ENCODE data around the gene KAZN. TPM values are rescaled to one million over a fixed set of nuclear protein-coding genes. Genes with fewer than 3 reads are reported as not detected.

The KAZN gene
- total RNA-seq, 1 experiment from 2014 or later = 15.6 TPM

DNA sequence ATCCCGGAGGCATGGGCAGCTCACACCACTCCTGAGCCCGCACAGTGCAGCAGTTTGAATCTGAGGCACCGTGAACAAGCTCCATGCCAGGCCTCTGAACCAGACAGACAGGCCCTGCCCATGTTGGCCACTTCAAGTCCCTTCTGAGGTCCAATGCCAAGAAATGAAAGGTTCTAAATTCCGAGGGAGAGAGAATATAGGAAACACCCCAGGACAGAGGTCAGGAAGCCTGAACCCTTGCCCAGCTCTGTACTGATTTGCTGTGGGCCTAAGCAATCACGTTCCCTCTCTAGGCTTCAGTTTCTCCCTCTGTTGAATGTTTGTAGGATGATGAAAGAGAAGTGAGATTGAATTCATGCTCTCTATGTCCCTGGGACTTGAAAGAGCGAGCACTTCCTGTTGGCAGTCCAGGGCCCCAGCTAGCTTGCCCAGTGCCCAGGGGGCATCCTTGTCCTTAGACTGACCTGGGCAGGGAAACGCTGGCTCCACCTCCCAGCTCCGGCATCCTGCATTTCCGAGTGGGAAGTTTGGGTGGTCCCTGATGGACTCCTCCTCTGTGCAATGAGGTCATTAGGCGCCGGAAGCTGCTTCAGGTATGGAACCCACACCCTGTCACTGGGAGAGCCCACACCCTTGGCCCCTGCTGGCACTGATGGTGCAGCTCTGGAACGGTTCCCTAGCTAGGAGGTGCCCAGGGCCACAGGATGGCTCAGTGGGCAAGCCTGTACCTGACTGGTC is 312.7 kb downstream of the KAZN start:
- Histone ChIP-seq H3K27ac (peak overlapping the region; percentile 39; the same call in 1 of the 2 replicates), H3K36me3 (ENCODE audit: low read depth) (no peaks in the 10 kb centered on the region), H3K79me2 (ENCODE audit: low read depth) (no peaks in the 10 kb centered on the region), H3K27me3 (ENCODE audit: insufficient read depth, low read depth) (no peaks in the 10 kb centered on the region), H3F3A (ENCODE audit: insufficient read depth, low read depth) (no peaks in the 10 kb centered on the region), H3K9me3 (ENCODE audit: insufficient read depth, low read depth) (no peaks in the 10 kb centered on the region), H3K4me1 (replicated peaks; ENCODE audit: insufficient read depth) (peaks cover 7% of the 10 kb centered on the region; the same call in 1 of the 2 replicates), H4K20me1 (ENCODE audit: insufficient read depth) (no peaks in the 10 kb centered on the region), H2AFZ (no peak overlapping the region), H3K4me2 (peak overlapping the region; percentile 16; the same call in 1 of the 2 replicates), H3K4me3 (no peak overlapping the region), H3K9me2 (ENCODE audit: insufficient read depth) (no peaks in the 10 kb centered on the region)
- intact Hi-C loops (cut with micrococcal nuclease; ENCODE audit: unreplicated experiment) = loop anchor here (1.0 kb wide), 1 partner anchor 30 kb away; no protein-coding TSS in a partner anchor
- ChIA-PET POLR2A (ENCODE audit: unreplicated experiment) (no interaction called here), CTCF (interaction anchor here (0.7 kb wide), 1 partner anchor 122 kb away, joined by 12 read pairs; no protein-coding TSS in a partner anchor)
- TF ChIP-seq CTCF (conservative IDR thresholded peaks at IDR 0.05) (no peak), EZH2 (IDR thresholded peaks at IDR 0.05; ENCODE audit: low read depth) (no peak)
- TSS peak; percentile 89 for BruUV-seq (replicated peaks)
- DNase-seq = peak; percentile 51 to 74

DNA sequence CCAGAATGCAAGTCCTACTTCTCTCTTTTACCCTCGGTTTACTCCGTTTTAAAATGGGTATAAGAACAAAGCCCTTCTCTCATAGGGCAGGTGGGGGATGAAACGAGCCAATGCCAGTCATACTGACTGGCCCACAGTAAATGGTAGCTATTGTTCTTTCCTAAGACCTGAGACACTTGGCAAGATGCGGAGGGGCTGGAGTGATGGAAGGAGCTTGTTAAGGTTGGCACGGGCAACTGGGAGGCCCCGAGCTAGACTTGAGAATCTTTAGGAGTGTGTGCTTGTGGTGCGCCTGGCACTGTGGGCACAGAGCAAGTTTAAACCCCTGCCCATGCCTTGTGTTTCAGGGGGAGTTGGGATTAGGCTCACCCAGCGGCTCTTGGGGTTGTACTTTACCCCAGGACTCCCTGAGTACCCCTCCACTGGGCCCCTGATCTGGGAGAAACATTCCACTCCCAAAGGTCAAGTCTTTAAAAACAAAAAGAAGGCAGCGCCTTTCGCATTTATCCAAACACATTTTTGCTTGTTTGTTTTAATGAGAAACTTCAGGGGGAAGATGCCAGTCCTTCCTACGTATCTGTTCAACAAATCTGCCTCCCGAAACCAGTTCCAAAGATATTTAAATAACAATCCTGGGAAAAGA is 314.5 kb downstream of the KAZN start:
- POLR2A ChIA-PET (ENCODE audit: unreplicated experiment) = no interaction called here
- H3K27me3 ChIP-seq (ENCODE audit: insufficient read depth, low read depth) = no peaks in the 10 kb centered on the region
- no TSS peak for BruUV-seq (replicated peaks)
- H3K9me3 ChIP-seq (ENCODE audit: insufficient read depth, low read depth) = no peaks in the 10 kb centered on the region
- intact Hi-C loops (cut with micrococcal nuclease; ENCODE audit: unreplicated experiment) = no loop called here
- no peak for DNase-seq
- no peak overlapping the region for H3K4me2 ChIP-seq
- TF ChIP-seq EZH2 (IDR thresholded peaks at IDR 0.05; ENCODE audit: low read depth) (no peak), CTCF (conservative IDR thresholded peaks at IDR 0.05) (no peak)
- H3K27ac ChIP-seq = no peak overlapping the region
- H3K36me3 ChIP-seq (ENCODE audit: low read depth) = no peaks in the 10 kb centered on the region
- H3K79me2 ChIP-seq (ENCODE audit: low read depth) = no peaks in the 10 kb centered on the region
- CTCF ChIA-PET = interaction anchor here (0.7 kb wide), 1 partner anchor 185 kb away, joined by 4 read pairs; no protein-coding TSS in a partner anchor
- H3K4me3 ChIP-seq = no peak overlapping the region
- H3K9me2 ChIP-seq (ENCODE audit: insufficient read depth) = no peaks in the 10 kb centered on the region
- no peaks in the 10 kb centered on the region for H4K20me1 ChIP-seq (ENCODE audit: insufficient read depth)
- H2AFZ ChIP-seq = no peak overlapping the region
- no peaks in the 10 kb centered on the region for H3F3A ChIP-seq (ENCODE audit: insufficient read depth, low read depth)
- peaks cover 7% of the 10 kb centered on the region; the same call in 1 of the 2 replicates for H3K4me1 ChIP-seq (replicated peaks; ENCODE audit: insufficient read depth)

DNA sequence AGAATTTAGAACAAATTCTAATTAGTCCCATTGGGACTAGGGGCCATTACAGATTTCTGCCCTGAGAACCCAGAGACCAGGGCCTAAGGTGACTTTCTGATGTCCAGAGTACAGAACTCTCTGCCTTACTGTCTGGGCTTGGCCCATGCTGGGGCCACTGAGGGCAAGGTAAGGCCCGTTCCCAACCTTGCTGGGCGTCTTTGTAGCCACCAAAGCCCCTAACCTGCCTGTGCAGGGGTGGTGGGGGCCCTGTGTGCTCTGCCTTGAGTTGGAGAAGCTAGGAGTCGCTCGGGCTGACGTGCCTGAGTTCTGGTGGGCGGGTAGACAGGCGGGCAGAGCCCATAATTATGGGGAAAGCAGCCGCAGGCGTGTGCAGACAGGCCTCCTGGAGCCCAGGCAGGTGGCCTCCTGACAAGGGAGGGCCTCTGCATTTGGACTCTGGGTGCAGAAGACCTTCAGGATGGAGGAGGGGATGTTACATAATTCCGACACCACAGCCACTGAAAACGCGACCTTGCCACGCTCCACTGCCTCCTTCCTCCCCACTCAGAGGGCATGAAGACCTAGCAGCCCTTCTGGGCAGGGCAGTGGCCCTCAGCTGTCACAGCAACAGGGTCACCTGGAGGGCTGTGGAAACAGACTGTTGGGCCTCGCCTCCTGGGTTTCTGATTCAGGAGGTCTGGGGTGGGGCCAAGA is 315.1 kb downstream of the KAZN start:
- H2AFZ ChIP-seq = no peak overlapping the region
- no peak for TF ChIP-seq EZH2 (IDR thresholded peaks at IDR 0.05; ENCODE audit: low read depth)
- no peak for TF ChIP-seq CTCF (conservative IDR thresholded peaks at IDR 0.05)
- no peak overlapping the region for H3K4me2 ChIP-seq
- no peak overlapping the region for H3K4me3 ChIP-seq
- POLR2A ChIA-PET (ENCODE audit: unreplicated experiment) = no interaction called here
- no peaks in the 10 kb centered on the region for H4K20me1 ChIP-seq (ENCODE audit: insufficient read depth)
- no peaks in the 10 kb centered on the region for H3F3A ChIP-seq (ENCODE audit: insufficient read depth, low read depth)
- H3K27me3 ChIP-seq (ENCODE audit: insufficient read depth, low read depth) = no peaks in the 10 kb centered on the region
- CTCF ChIA-PET = no interaction called here
- no peak for DNase-seq
- intact Hi-C loops (cut with micrococcal nuclease; ENCODE audit: unreplicated experiment) = no loop called here
- no peaks in the 10 kb centered on the region for H3K79me2 ChIP-seq (ENCODE audit: low read depth)
- H3K9me2 ChIP-seq (ENCODE audit: insufficient read depth) = no peaks in the 10 kb centered on the region
- peaks cover 7% of the 10 kb centered on the region; the same call in 1 of the 2 replicates for H3K4me1 ChIP-seq (replicated peaks; ENCODE audit: insufficient read depth)
- H3K27ac ChIP-seq = no peak overlapping the region
- H3K36me3 ChIP-seq (ENCODE audit: low read depth) = no peaks in the 10 kb centered on the region
- BruUV-seq (replicated peaks) = no TSS peak
- no peaks in the 10 kb centered on the region for H3K9me3 ChIP-seq (ENCODE audit: insufficient read depth, low read depth)
